Body of pancreas (tissue), 4 donors: ENCODE results near the gene LEMD3.

ENCODE experiments used
- CTCF ChIP-seq, 7 experiments: fragments of 450-650 bp in 4 of 7; fragments of 200-600 bp in 3 of 7; sonication (generic) in 3 of 7; IDR thresholded peaks; one replicate each; pipeline ENCODE4 v1.5.1; 2016 to 2019; ENCODE audit warnings: antibody characterized with exemption in 7 of 7
- POLR2A ChIP-seq, 3 donors: fragments of 450-650 bp; IDR thresholded peaks; one replicate each; pipeline ENCODE4 v1.6.1; 2016; ENCODE audit warnings: antibody characterized with exemption in 3 of 3, mild to moderate bottlenecking in 2 of 3

- TF ChIP-seq POLR2A (IDR thresholded peaks at IDR 0.05) (no peak), CTCF (IDR thresholded peaks at IDR 0.05) (no peak)
These were observed 30.2 kb downstream of the LEMD3 start for GRCh38 chr12:65199604-65200003.
